B cell (primary cell): ENCODE results near the gene SPACA4. TPM values are rescaled to one million over a fixed set of nuclear protein-coding genes. Genes with fewer than 3 reads are reported as not detected.
A peak's percentile ranks its signal among the peaks of the same experiment; 100 is the strongest.

Experiments used
- ATAC-seq: fragments of 200-7000 bp; cut with Tn5 transposase; one replicate; pipeline ENCODE4 v1.10.0; 2021; ENCODE audit warnings: low read depth, mild to moderate bottlenecking, moderate number of reproducible peaks, moderate library complexity
- CTCF ChIA-PET: fragments of 350-600 bp; sonication (Branson Sonifier 250); formaldehyde crosslinking; loops from one replicate; lab custom pipeline; 2021; ENCODE audit warnings: antibody characterized with exemption, inconsistent platforms; lab: Charles Lee
- POLR2A ChIA-PET: fragments of 350-600 bp; sonication (Branson Sonifier 250); formaldehyde crosslinking; loops from one replicate; lab custom pipeline; 2021; ENCODE audit warnings: antibody characterized with exemption; lab: Charles Lee
- DNase-seq: peaks from one replicate; pipeline ENCODE4 v3.0.0; 2013
- H2AFZ ChIP-seq: 2 replicates; pipeline ENCODE4 v1.6.1; 2012; ENCODE audit warnings: mild to moderate bottlenecking, low read depth, low read length; ENCODE audit not compliant: insufficient read depth, poor library complexity, severe bottlenecking
- H3K27ac ChIP-seq, 2 donors: 1 replicate in 1 of 2; 2 replicates in 1 of 2; pipeline ENCODE4 v1.5.1; 2012 to 2013; ENCODE audit warnings: low read length in 2 of 2, mild to moderate bottlenecking in 2 of 2, moderate library complexity in 1 of 2
- H3K27me3 ChIP-seq, 4 experiments: fragments of 200-600 bp in 1 of 4; sonication (generic) in 1 of 4; replicated peaks in 1 of 4; 1 replicate in 2 of 4; 2 replicates in 2 of 4; pipeline versions ENCODE4 v1.6.1 to v1.7.0; 2013 to 2016; ENCODE audit warnings: low read length in 3 of 4, mild to moderate bottlenecking in 2 of 4, mixed read lengths in 1 of 4, moderate library complexity in 1 of 4; ENCODE audit not compliant: insufficient read depth in 4 of 4, control insufficient read depth in 3 of 4; ENCODE audit errors: control extremely low read depth in 1 of 4
- H3K36me3 ChIP-seq, 2 experiments: replicated peaks in 1 of 2; 1 replicate in 1 of 2; 2 replicates in 1 of 2; pipeline versions ENCODE4 v1.6.1 to v1.7.1; 2013; ENCODE audit warnings: low read length in 1 of 2; ENCODE audit not compliant: insufficient read depth in 2 of 2, control insufficient read depth in 1 of 2; ENCODE audit errors: control extremely low read depth in 1 of 2, extremely low read depth in 1 of 2
- H3K4me1 ChIP-seq, 2 donors: fragments of 200-600 bp in 1 of 2; sonication (generic) in 1 of 2; 1 replicate in 1 of 2; 2 replicates in 1 of 2; pipeline versions ENCODE4 v1.5.1 to v1.6.1; 2013 to 2017; ENCODE audit warnings: low read length in 2 of 2; ENCODE audit not compliant: control insufficient read depth in 2 of 2, insufficient read depth in 2 of 2
- H3K4me2 ChIP-seq: replicated peaks from 2 replicates; pipeline ENCODE3; 2012; ENCODE audit warnings: mild to moderate bottlenecking, low read depth, low read length; ENCODE audit not compliant: poor library complexity, severe bottlenecking
- H3K4me3 ChIP-seq, 5 experiments: fragments of 200-600 bp in 1 of 5; sonication (generic) in 1 of 5; 1 replicate in 3 of 5; 2 replicates in 2 of 5; pipeline versions ENCODE4 v1.5.1 to v1.7.0; 2011 to 2016; ENCODE audit warnings: low read length in 4 of 5, mild to moderate bottlenecking in 4 of 5, low read depth in 2 of 5, control low read depth in 1 of 5, moderate library complexity in 1 of 5; ENCODE audit not compliant: insufficient read depth in 1 of 5; ENCODE audit errors: control extremely low read depth in 1 of 5, extremely low read depth in 1 of 5
- H3K79me2 ChIP-seq: fragments of 200-600 bp; sonication (generic); one replicate; pipeline ENCODE4 v1.6.0; 2016; ENCODE audit warnings: low read length; ENCODE audit not compliant: control insufficient read depth, insufficient read depth
- H3K9ac ChIP-seq: fragments of 200-600 bp; sonication (generic); 2 replicates; pipeline ENCODE4 v1.6.1; 2017; ENCODE audit warnings: mild to moderate bottlenecking, low read length, moderate library complexity
- H3K9me3 ChIP-seq, 3 donors: one replicate each; pipeline versions ENCODE4 v1.6.1 to v1.7.1; 2013; ENCODE audit warnings: low read length in 2 of 3; ENCODE audit not compliant: control insufficient read depth in 2 of 3, insufficient read depth in 1 of 3; ENCODE audit errors: control extremely low read depth in 1 of 3
- H4K20me1 ChIP-seq: 2 replicates; pipeline ENCODE4 v1.6.0; 2012; ENCODE audit warnings: mild to moderate bottlenecking, low read length; ENCODE audit not compliant: insufficient read depth, control insufficient read depth, poor library complexity, severe bottlenecking
- H3K27ac Mint-ChIP-seq: one replicate; pipeline ENCODE4 v1.8.0; 2021; ENCODE audit warnings: mixed read lengths
- H3K27me3 Mint-ChIP-seq: one replicate; pipeline ENCODE4 v1.8.0; 2021; ENCODE audit warnings: mixed read lengths
- H3K4me1 Mint-ChIP-seq: one replicate; pipeline ENCODE4 v1.8.0; 2021; ENCODE audit warnings: mixed read lengths
- H3K4me3 Mint-ChIP-seq: one replicate; pipeline ENCODE4 v1.8.0; 2021; ENCODE audit warnings: mixed read lengths
- H3K9me3 Mint-ChIP-seq: one replicate; pipeline ENCODE4 v1.8.0; 2022; ENCODE audit warnings: mixed read lengths; ENCODE audit not compliant: insufficient read depth
- EZH2 ChIP-seq: IDR thresholded peaks from 2 replicates; pipeline ENCODE4 v1.6.1; 2012; ENCODE audit warnings: borderline replicate concordance, low read depth, mild to moderate bottlenecking, moderate library complexity, low read length; ENCODE audit not compliant: insufficient read depth, poor library complexity, severe bottlenecking
- WGBS: methylation state at CpG from one replicate; pipeline ENCODE4 v1.1.5; 2013; ENCODE audit warnings: missing lambda C conversion rate; ENCODE audit not compliant: insufficient coverage; 5-methylcytosine and 5-hydroxymethylcytosine counted together
- intact Hi-C: fragments of 100-400 bp; cut with micrococcal nuclease; formaldehyde crosslinking; loops from one replicate; pipeline ENCODE4 v1.10.0; 2022
- polyA plus RNA-seq: library from polyadenylated mRNA; depleted of rRNA; stranded (reverse); fragments of >200 nt; gene quantifications from 2 replicates; pipeline ENCODE4 v1.2.3, GENCODE V29; 2012
- total RNA-seq, 2 donors: library from RNA; stranded (reverse); fragments of 120-200 nt in 1 of 2; gene quantifications; 1 replicate in 1 of 2; 2 replicates in 1 of 2; pipeline versions ENCODE4 v1.2.3 to v1.2.4, GENCODE V29; 2013 to 2022
- TF ChIP-seq, protein P1 (sequence below): fragments of 200-600 bp; IDR thresholded peaks from one replicate; pipeline ENCODE4 v1.8.0; 2022; ENCODE audit warnings: antibody characterized with exemption, mild to moderate bottlenecking

The SPACA4 gene
- total and polyA plus RNA-seq, 2 donors (not counting 1 experiment from before 2014, with no cell fraction given): not detected

DNA sequence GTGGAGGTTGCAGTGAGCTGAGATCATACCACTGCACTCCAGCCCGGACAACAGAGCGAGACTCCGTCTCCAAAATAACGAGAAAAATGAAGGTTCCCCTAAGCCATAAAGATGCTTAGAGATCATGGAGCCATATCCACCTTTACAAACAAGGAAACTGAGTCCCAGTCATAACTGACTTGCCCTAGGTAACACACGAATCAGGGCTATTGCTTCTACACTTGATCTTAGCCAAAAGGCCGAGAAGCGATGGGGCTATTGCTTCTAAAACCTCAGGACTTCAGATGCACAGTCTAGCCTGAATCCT is 27.4 kb downstream of the SPACA4 start:
- no peak for DNase-seq
- 65% methylated on average over 5 of the region's 7 CpGs for WGBS
- peak overlapping the region; percentile 82 for H3K9ac ChIP-seq
- peaks cover 0 to 14% (median 0%) of the 10 kb centered on the region in 3 donors for H3K9me3 ChIP-seq
- H3K27ac ChIP-seq: peak overlapping the region; percentile 34 to 69
- peak overlapping the region; percentile 99 for H3K4me2 ChIP-seq
- ChIA-PET CTCF (interaction anchor here (0.6 to 1.9 kb wide), 10 partner anchors 10 to 367 kb away, joined by 3 to 15 read pairs (median 4); partner anchors contain the start of genes CA11, RPL18 and SPHK2), POLR2A (interaction anchor here (0.6 to 3.4 kb wide), 6 partner anchors 10 to 1518 kb away, joined by 4 to 17 read pairs (median 11); partner anchors contain the start of genes CA11, RPL18 and SPHK2)
- ATAC-seq: no peak
- intact Hi-C loops: loop anchor here (10.0 kb wide), 2 partner anchors 481 to 841 kb away; partner anchors contain the start of genes C19orf73, FLT3LG, LIN7B and PPFIA3
- no peaks in the 10 kb centered on the region for H3K27me3 ChIP-seq
- peak overlapping the region; percentile 83 for H3K4me3 Mint-ChIP-seq
- H3K27ac Mint-ChIP-seq: peak overlapping the region; percentile 92
- peaks cover 4% of the 10 kb centered on the region for H3K9me3 Mint-ChIP-seq
- peaks cover 29 to 33% of the 10 kb centered on the region in 2 donors for H3K4me1 ChIP-seq
- H4K20me1 ChIP-seq: peaks cover 70% of the 10 kb centered on the region
- no peaks in the 10 kb centered on the region for H3K27me3 Mint-ChIP-seq
- peak overlapping the region in 4 of 5 experiments; percentile 16 to 98 (median 44) for H3K4me3 ChIP-seq
- TF ChIP-seq, protein P1, sequence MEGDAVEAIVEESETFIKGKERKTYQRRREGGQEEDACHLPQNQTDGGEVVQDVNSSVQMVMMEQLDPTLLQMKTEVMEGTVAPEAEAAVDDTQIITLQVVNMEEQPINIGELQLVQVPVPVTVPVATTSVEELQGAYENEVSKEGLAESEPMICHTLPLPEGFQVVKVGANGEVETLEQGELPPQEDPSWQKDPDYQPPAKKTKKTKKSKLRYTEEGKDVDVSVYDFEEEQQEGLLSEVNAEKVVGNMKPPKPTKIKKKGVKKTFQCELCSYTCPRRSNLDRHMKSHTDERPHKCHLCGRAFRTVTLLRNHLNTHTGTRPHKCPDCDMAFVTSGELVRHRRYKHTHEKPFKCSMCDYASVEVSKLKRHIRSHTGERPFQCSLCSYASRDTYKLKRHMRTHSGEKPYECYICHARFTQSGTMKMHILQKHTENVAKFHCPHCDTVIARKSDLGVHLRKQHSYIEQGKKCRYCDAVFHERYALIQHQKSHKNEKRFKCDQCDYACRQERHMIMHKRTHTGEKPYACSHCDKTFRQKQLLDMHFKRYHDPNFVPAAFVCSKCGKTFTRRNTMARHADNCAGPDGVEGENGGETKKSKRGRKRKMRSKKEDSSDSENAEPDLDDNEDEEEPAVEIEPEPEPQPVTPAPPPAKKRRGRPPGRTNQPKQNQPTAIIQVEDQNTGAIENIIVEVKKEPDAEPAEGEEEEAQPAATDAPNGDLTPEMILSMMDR: no peak
- no peak for TF ChIP-seq EZH2
- H2AFZ ChIP-seq: peak overlapping the region; percentile 27
- peaks cover 42% of the 10 kb centered on the region for H3K4me1 Mint-ChIP-seq
- peaks cover 26% of the 10 kb centered on the region for H3K79me2 ChIP-seq
- H3K36me3 ChIP-seq: peaks cover 0 to 48% of the 10 kb centered on the region in 2 experiments
